SK-N-SH (cell line): ENCODE data around the gene CDK14. TPM values are rescaled to one million over a fixed set of nuclear protein-coding genes. Genes with fewer than 3 reads are reported as not detected.

ENCODE experiments used
- CTCF ChIA-PET: fragments of 300-600, 350-600 bp; formaldehyde crosslinking; extraction: SDS; loops from one replicate; lab custom pipeline; 2021; lab: Yijun Ruan, JAX
- POLR2A ChIA-PET: fragments of 350-600 bp; sonication (Branson Sonifier 250); formaldehyde crosslinking; extraction: SDS; loops from one replicate; lab custom pipeline; 2020; ENCODE audit warnings: antibody characterized with exemption, inconsistent platforms; lab: Yijun Ruan, JAX
- DNase-seq: peaks from one replicate; pipeline ENCODE4 v3.0.0; 2012
- H2AFZ ChIP-seq: fragments of 200-600 bp; sonication (generic); 2 replicates; pipeline ENCODE4 v1.8.1; 2016; ENCODE audit warnings: antibody characterized with exemption, mild to moderate bottlenecking, low read depth
- H3F3A ChIP-seq: fragments of 200-600 bp; sonication (generic); replicated peaks from 2 replicates; pipeline ENCODE3; 2016; ENCODE audit warnings: antibody characterized with exemption, mild to moderate bottlenecking; ENCODE audit not compliant: insufficient read depth
- H3K27ac ChIP-seq, 2 experiments: fragments of 200-500 bp in 1 of 2; fragments of 200-600 bp in 1 of 2; sonication (Bioruptor generic) in 1 of 2; sonication (generic), shearing (Covaris generic) in 1 of 2; 2 replicates each; pipeline versions ENCODE4 v1.5.1 to v1.6.1; 2014 to 2016; ENCODE audit warnings: low read depth in 2 of 2, inconsistent platforms in 1 of 2, low read length in 1 of 2, mild to moderate bottlenecking in 1 of 2, mixed read lengths in 1 of 2
- H3K27me3 ChIP-seq: fragments of 200-600 bp; sonication (generic), shearing (Covaris generic); 2 replicates; pipeline ENCODE4 v1.6.1; 2016; ENCODE audit warnings: mixed run types; ENCODE audit not compliant: insufficient read depth
- H3K36me3 ChIP-seq, 2 experiments: fragments of 200-500 bp in 1 of 2; fragments of 200-600 bp in 1 of 2; sonication (Bioruptor generic) in 1 of 2; sonication (generic) in 1 of 2; replicated peaks in 1 of 2; 2 replicates each; pipeline versions ENCODE3 to v1.5.1; 2014 to 2016; ENCODE audit warnings: low read length in 1 of 2, mild to moderate bottlenecking in 1 of 2; ENCODE audit not compliant: insufficient read depth in 2 of 2, control insufficient read depth in 1 of 2
- H3K4me1 ChIP-seq, 2 experiments: fragments of 200-500 bp in 1 of 2; fragments of 200-600 bp in 1 of 2; sonication (Bioruptor generic) in 1 of 2; sonication (generic), shearing (Covaris generic) in 1 of 2; 2 replicates each; pipeline versions ENCODE4 v1.5.1 to v1.6.1; 2014 to 2016; ENCODE audit warnings: low read depth in 1 of 2, low read length in 1 of 2, mixed run types in 1 of 2; ENCODE audit not compliant: insufficient read depth in 2 of 2, control insufficient read depth in 1 of 2
- H3K4me2 ChIP-seq: fragments of 200-600 bp; sonication (generic), shearing (Covaris generic); 2 replicates; pipeline ENCODE4 v1.6.1; 2017; ENCODE audit warnings: mixed run types
- H3K4me3 ChIP-seq, 2 experiments: fragments of 200-500 bp in 1 of 2; fragments of 200-600 bp in 1 of 2; sonication (Bioruptor generic) in 1 of 2; sonication (generic), shearing (Covaris generic) in 1 of 2; 2 replicates each; pipeline versions ENCODE4 v1.5.1 to v1.8.1; 2014 to 2016; ENCODE audit warnings: low read depth in 2 of 2, inconsistent platforms in 1 of 2, low read length in 1 of 2, mild to moderate bottlenecking in 1 of 2, mixed read lengths in 1 of 2, moderate library complexity in 1 of 2
- H3K79me2 ChIP-seq: fragments of 200-600 bp; sonication (generic); 2 replicates; pipeline ENCODE4 v1.8.1; 2017; ENCODE audit warnings: mild to moderate bottlenecking; ENCODE audit not compliant: insufficient read depth
- H3K9ac ChIP-seq: fragments of 200-600 bp; sonication (generic); 2 replicates; pipeline ENCODE4 v1.6.1; 2017; ENCODE audit warnings: mixed run types
- H3K9me2 ChIP-seq: fragments of 200-600 bp; sonication (generic); 2 replicates; pipeline ENCODE4 v1.6.1; 2017; ENCODE audit warnings: mixed run types
- H3K9me3 ChIP-seq: fragments of 200-600 bp; sonication (generic); 2 replicates; pipeline ENCODE4 v1.6.1; 2017; ENCODE audit warnings: mixed run types, mild to moderate bottlenecking, moderate library complexity
- H4K20me1 ChIP-seq: fragments of 200-600 bp; sonication (generic); 2 replicates; pipeline ENCODE4 v1.6.1; 2017; ENCODE audit warnings: mild to moderate bottlenecking, mixed run types; ENCODE audit not compliant: insufficient read depth
- EP300 ChIP-seq, 2 experiments: IDR thresholded peaks; 2 replicates each; pipeline versions ENCODE4 v1.4.0 to v1.6.1; 2012; ENCODE audit warnings: borderline replicate concordance in 1 of 2, low read depth in 1 of 2, low read length in 1 of 2
- FOXM1 ChIP-seq: IDR thresholded peaks from 2 replicates; pipeline ENCODE4 v1.4.0; 2012; ENCODE audit warnings: low read depth, mild to moderate bottlenecking
- MAX ChIP-seq: IDR thresholded peaks from 2 replicates; pipeline ENCODE4 v1.4.0; 2012; ENCODE audit warnings: low read depth
- MXI1 ChIP-seq: IDR thresholded peaks from 2 replicates; pipeline ENCODE4 v1.6.1; 2012; ENCODE audit warnings: mild to moderate bottlenecking, low read depth, low read length, improper control_type of control experiment
- NFIC ChIP-seq: IDR thresholded peaks from 2 replicates; pipeline ENCODE4 v1.4.0; 2012; ENCODE audit warnings: borderline replicate concordance
- NRF1 ChIP-seq: IDR thresholded peaks from 2 replicates; pipeline ENCODE4 v1.6.1; 2012; ENCODE audit warnings: low read depth, mild to moderate bottlenecking, low read length
- PBX3 ChIP-seq: IDR thresholded peaks from 2 replicates; pipeline ENCODE4; 2012
- RCOR1 ChIP-seq: fragments of 150-350 bp; IDR thresholded peaks from 2 replicates; pipeline ENCODE4 v1.6.1; 2017; ENCODE audit warnings: antibody characterized with exemption, low read length
- REST ChIP-seq: IDR thresholded peaks from 2 replicates; pipeline ENCODE4 v1.6.1; 2012; ENCODE audit warnings: mild to moderate bottlenecking, low read depth, low read length, moderate library complexity
- RFX5 ChIP-seq: IDR thresholded peaks from 2 replicates; pipeline ENCODE4 v1.6.1; 2012; ENCODE audit warnings: mild to moderate bottlenecking, improper control_type of control experiment, low read length
- RXRA ChIP-seq: IDR thresholded peaks from 2 replicates; pipeline ENCODE4 v1.4.0; 2012; ENCODE audit warnings: low read depth, mild to moderate bottlenecking, borderline replicate concordance
- SMC3 ChIP-seq: IDR thresholded peaks from 2 replicates; pipeline ENCODE4 v1.6.1; 2012; ENCODE audit warnings: low read depth, low read length, improper control_type of control experiment
- TEAD4 ChIP-seq: IDR thresholded peaks from 2 replicates; pipeline ENCODE4 v1.4.0; 2012; ENCODE audit warnings: mild to moderate bottlenecking, borderline replicate concordance; ENCODE audit not compliant: insufficient read depth
- USF2 ChIP-seq: fragments of 150-350 bp; IDR thresholded peaks from 2 replicates; pipeline ENCODE4 v1.6.1; 2017; ENCODE audit warnings: antibody characterized with exemption, low read length, low read depth, borderline replicate concordance
- WGBS: methylation state at CpG from one replicate; pipeline ENCODE4 v1.1.6; 2017; ENCODE audit warnings: low lambda C conversion rate; 5-methylcytosine and 5-hydroxymethylcytosine counted together
- polyA plus RNA-seq, 3 experiments: library from polyadenylated mRNA; depleted of rRNA; stranded (reverse); fragments of >200 nt; gene quantifications; 2 replicates each; pipeline ENCODE4 v1.2.3, GENCODE V29; 2012
- TF ChIP-seq, protein P1 (sequence below): fragments of 150-350 bp; IDR thresholded peaks from 2 replicates; pipeline ENCODE4 v1.6.1; 2016; ENCODE audit warnings: mild to moderate bottlenecking, low read depth, low read length

Gene CDK14
- polyA plus RNA-seq, 1 of the 3 experiments (the other 2 are of a cell fraction) = 13.9 TPM

- CTCF ChIA-PET = interaction anchor here (0.9 to 1.0 kb wide), 2 partner anchors 38 to 260 kb away, joined by 3 to 4 read pairs; no protein-coding TSS in a partner anchor
- no peak overlapping the region for H2AFZ ChIP-seq
- no peaks in the 10 kb centered on the region for H3K9me3 ChIP-seq
- peaks cover 2 to 7% of the 10 kb centered on the region in 2 experiments; a peak in 2 of 4 replicates for H3K4me1 ChIP-seq
- 94% methylated on average over 2 of the region's 2 CpGs for WGBS
- no peak overlapping the region for H3K4me2 ChIP-seq
- no peaks in the 10 kb centered on the region for H3K9me2 ChIP-seq
- H3K27ac ChIP-seq = no peak overlapping the region
- no peak overlapping the region for H3K4me3 ChIP-seq
- peaks cover 15% of the 10 kb centered on the region for H4K20me1 ChIP-seq
- no peak overlapping the region for H3K9ac ChIP-seq
- POLR2A ChIA-PET = no interaction called here
- DNase-seq = no peak
- TF ChIP-seq PBX3 = no peak
- TF ChIP-seq RCOR1 = no peak
- TF ChIP-seq NRF1 = no peak
- no peak for TF ChIP-seq USF2
- H3K27me3 ChIP-seq = no peaks in the 10 kb centered on the region
- peaks cover 8% of the 10 kb centered on the region for H3F3A ChIP-seq
- peaks cover 75% of the 10 kb centered on the region for H3K79me2 ChIP-seq
- H3K36me3 ChIP-seq = peaks cover 0 to 6% of the 10 kb centered on the region in 2 experiments
Measured at GRCh38 chr7:90715067-90715466, 118.9 kb downstream of the CDK14 start.

- H3K4me2 ChIP-seq = no peak overlapping the region
- WGBS = 83% methylated on average over 5 of the region's 5 CpGs
Measured at GRCh38 chr7:90717296-90718060, 121.4 kb downstream of the CDK14 start.

More at GRCh38 chr7:90717296-90718060, 121.4 kb downstream of the CDK14 start:
- CTCF ChIA-PET = interaction anchor here (0.5 to 1.5 kb wide), 4 partner anchors 9 to 1147 kb away, joined by 3 to 5 read pairs (median 4); no protein-coding TSS in a partner anchor
- H3K27ac ChIP-seq = no peak overlapping the region
- no peaks in the 10 kb centered on the region for H3K9me3 ChIP-seq
- H2AFZ ChIP-seq = no peak overlapping the region
- DNase-seq = no peak
- H3K36me3 ChIP-seq = peaks cover 0 to 6% of the 10 kb centered on the region in 2 experiments
- H3K27me3 ChIP-seq = no peaks in the 10 kb centered on the region
- H3K79me2 ChIP-seq = peaks cover 70% of the 10 kb centered on the region
- no peaks in the 10 kb centered on the region for H3K9me2 ChIP-seq
- POLR2A ChIA-PET = no interaction called here
- no peak overlapping the region for H3K4me3 ChIP-seq
- peaks cover 5 to 9% of the 10 kb centered on the region in 2 experiments; a peak in 3 of 4 replicates for H3K4me1 ChIP-seq
- TF ChIP-seq MAX = no peak
- no peak for TF ChIP-seq EP300 (IDR thresholded peaks at IDR 0.05; ENCODE audit: borderline replicate concordance in 1 of 2, low read depth in 1 of 2, low read length in 1 of 2)
- TF ChIP-seq REST = no peak
- TF ChIP-seq, protein P1, sequence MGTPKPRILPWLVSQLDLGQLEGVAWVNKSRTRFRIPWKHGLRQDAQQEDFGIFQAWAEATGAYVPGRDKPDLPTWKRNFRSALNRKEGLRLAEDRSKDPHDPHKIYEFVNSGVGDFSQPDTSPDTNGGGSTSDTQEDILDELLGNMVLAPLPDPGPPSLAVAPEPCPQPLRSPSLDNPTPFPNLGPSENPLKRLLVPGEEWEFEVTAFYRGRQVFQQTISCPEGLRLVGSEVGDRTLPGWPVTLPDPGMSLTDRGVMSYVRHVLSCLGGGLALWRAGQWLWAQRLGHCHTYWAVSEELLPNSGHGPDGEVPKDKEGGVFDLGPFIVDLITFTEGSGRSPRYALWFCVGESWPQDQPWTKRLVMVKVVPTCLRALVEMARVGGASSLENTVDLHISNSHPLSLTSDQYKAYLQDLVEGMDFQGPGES = no peak
- no peak for TF ChIP-seq NRF1
- TF ChIP-seq SMC3 = no peak
- TF ChIP-seq PBX3 = no peak
- TF ChIP-seq NFIC = no peak
- no peak for TF ChIP-seq RXRA
- no peak for TF ChIP-seq USF2
- no peak for TF ChIP-seq FOXM1
- no peak for TF ChIP-seq TEAD4
- no peak for TF ChIP-seq RFX5
- no peak for TF ChIP-seq MXI1
- peaks cover 11% of the 10 kb centered on the region; the same call in 1 of the 2 replicates for H4K20me1 ChIP-seq
- no peak overlapping the region for H3K9ac ChIP-seq
- no peaks in the 10 kb centered on the region for H3F3A ChIP-seq
